Stimulated activated CD4-positive, alpha-beta T cell treated with anti-CD3 and anti-CD28 coated beads, Interleukin-4, amount 100 ng/mL, for 48 hours (primary cell): ENCODE measurements around the gene SLC22A25.
"Not testable (repeated sequence)": the region's sequence is repeated elsewhere in the genome, so short reads cannot be mapped to it uniquely, and the experiment has no call there.

Experiments
- DNase-seq, 2 donors: peaks; one replicate each; pipeline ENCODE4 v3.0.0-alpha.2; 2020; ENCODE audit warnings: low read depth in 2 of 2

Gene SLC22A25

GRCh38 chr11:63235471-63236461 is 7.6 kb downstream of the SLC22A25 start:
- DNase-seq: not testable (repeated sequence)

DNA sequence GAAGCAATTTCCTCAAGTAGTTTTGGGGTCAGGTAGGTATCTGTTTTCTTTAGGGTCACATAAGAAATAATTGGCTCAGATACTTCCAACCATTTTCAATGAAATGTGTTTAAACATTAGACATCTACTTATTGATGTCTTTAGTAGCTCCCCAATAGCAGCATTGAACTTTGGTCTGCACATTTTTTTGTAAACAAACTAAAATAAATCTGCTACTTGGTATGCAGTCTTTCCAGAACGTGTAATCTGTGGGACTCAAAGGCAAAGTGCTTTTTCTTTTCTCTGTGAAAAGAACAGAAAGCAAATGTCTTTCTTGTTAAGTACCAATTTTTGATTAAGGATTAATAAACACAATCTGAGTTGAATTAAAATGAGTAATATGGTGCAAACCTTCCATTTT is 13.6 kb downstream of the SLC22A25 start:
- no peak for DNase-seq

DNA sequence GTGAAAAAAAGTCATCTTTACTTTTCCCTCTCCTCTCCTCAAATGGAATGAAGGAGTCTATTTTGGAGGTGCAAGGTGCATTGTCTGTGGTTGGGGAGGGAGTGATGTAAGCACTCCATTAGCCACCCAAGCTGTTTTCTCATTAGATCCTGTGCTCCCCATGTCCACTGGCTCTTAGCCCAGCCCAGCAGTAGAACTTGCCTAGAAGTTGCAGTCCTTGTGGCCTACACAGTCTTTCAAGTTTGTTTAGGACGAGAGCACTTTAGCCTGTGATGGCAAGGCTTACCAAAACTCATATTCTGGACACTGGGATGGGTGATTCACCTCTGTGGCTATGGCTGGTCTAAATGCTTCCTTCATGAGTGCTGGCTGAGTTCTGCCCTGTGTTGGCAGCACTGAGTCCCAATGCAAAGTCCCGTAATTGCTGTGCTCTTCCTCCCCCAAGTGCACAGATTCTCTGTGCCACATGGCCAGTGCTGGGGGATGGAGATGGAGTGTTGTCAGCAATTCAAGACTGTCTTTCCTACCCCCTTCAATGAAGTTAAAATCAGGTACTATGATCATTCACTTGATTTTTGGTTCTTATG is 15.8 kb downstream of the SLC22A25 start:
- DNase-seq: no peak

DNA sequence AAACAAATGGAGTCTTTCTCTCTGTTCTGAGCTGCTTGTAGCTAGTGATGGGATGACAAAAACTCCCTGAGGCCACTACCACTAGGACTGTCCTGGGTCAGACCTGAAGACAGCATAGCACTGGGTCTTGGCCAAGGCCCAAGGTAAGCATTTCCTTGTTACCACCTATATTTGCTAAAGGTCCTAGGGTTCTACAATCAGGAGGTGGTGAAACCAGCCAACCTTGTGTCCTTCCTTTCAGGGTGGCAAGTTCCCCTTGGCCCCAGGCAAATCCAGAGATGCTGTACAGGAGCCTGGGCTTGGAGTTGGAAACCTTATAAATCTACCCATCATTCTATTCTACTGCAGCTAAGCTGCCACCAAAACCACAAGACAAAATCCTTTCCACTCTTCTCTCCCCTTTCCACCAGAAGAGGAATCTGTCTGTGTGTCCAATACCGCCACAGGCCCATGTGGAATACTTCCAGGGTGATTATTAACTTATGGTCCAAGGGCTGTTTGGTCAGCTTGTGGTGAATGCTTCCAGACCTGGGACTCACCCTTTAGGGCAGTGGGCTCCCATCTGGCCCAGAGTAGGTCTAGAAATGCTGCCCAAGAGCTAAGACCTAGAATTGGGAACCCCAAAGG is 16.8 kb downstream of the SLC22A25 start:
- no peak for DNase-seq

DNA sequence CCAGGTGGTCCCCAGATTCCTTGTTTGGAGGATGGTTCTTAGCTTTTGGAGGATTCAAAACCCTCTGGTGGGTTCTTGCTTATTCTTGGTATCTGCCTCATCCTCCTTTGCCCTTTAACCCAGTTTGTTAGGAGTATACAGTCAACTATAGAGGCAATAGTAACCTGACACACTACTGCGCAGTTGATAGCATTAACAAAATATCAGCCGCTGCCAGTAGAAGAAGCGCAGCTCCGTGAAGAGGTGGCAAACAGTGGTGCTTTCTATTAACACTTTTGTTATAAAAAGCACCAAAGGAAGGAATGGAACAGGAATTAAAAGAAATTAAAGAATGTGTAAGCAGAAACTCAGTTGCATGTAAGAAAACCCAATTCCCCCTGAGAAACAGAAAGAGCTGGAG is 29.3 kb downstream of the SLC22A25 start:
- no peak for DNase-seq

- DNase-seq: no peak
Measured at GRCh38 chr11:63212742-63213141, 30.7 kb downstream of the SLC22A25 start.

DNA sequence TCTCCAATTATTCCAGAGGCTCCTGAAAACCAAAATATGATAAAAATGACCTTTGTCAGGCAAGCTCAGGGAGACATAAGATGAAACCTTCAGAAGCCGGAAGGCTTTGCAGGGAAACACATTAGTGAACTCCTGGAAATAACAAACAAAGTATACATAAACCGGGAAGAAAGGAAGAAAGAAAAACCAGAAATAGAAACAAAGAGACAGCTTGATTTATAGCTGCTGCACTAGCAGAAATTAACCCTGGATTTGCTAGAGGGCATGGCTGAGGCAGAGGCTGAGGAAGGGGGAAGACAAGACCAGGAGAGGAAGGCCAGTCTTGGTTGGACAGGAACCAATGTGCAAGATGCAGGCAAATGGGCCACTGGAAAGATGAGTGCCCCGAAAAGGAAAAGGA is 33.3 kb downstream of the SLC22A25 start:
- DNase-seq: no peak
